Amygdala (tissue), 56 donors: Measurements from ENCODE around the gene MRGPRE.

Source experiments
- DNase-seq, 56 donors: peaks; one replicate each; lab custom pipeline; 2025; lab: John Stamatoyannopoulos, UW

The MRGPRE gene

DNA sequence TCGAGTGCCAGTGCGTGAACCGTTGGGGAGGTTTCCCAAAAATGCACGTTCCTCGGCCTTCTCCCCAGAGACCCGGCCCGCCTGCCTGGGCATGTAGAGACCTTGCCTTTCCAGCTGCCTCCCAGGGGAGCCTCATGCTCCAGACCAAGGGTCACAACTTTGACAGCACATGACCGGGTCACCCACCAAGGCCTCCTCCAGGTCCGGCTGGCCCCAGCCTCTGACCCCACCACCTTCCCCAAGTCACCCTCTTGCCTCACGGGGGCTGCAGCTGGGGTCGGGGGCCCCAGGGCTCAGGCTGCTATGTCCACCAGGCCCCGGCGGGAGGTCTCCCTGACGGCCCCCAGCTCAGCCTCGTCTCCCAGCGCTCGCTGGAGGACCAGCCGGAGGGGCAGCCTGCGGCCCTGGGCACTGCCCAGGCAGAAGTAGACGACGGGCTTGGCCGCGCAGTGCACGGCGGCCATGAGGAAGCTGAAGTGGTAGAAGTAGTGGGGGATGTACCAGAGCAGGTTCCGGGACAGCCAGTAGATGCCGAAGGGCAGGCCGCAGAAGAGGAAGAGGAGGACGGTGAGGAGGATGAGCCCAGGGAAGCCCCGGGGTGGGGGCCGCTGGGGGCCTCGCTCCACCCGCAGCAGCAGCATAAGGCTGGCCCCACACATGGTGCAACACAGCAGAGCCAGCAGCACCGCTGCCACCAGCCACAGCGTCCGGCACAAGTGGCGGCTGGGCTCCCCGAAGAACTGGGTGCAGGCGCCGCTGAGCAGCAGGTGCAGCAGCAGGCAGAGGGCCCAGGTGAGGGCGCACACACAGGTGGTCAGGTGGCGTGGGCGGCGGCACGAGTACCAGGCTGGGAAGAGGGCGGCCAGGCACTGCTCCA, 4.4 kb downstream of the MRGPRE start:
- no peak for DNase-seq

DNA sequence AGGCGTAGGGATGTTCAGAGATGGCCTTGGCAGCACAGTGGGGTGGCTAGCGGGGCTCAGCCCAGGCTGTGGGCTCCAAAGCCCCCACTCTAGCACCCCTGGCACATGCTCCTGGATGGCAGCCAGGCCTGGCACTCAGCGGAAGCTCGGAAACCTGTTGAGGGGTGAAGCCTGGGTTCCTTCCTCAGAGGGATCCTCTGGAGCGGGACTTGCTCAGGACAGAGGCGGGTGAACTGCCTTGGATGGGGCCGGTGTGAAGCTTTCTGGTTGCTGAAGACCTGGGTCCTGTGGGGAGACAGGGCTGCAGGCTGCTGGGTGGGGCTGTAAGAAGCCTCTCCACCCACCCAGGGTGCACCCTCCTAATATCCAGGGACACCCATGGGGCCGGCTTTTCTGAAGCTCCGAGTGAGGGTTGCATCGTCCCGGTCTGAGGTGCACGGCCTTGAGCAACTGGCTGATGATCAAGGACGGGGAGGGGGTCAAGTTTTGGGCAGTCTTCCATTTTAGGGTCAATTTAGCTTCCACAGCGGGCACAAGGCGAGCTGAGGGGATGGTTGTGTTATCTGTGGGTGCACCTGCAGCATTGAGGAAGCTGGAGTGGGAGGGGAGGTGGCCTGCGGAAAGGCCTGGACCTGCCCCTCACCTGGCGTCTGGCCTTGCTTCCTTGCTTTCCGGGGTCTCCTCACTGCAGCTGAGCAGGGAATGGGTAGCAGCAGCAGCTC, 5.2 kb downstream of the MRGPRE start:
- DNase-seq: no peak

DNA sequence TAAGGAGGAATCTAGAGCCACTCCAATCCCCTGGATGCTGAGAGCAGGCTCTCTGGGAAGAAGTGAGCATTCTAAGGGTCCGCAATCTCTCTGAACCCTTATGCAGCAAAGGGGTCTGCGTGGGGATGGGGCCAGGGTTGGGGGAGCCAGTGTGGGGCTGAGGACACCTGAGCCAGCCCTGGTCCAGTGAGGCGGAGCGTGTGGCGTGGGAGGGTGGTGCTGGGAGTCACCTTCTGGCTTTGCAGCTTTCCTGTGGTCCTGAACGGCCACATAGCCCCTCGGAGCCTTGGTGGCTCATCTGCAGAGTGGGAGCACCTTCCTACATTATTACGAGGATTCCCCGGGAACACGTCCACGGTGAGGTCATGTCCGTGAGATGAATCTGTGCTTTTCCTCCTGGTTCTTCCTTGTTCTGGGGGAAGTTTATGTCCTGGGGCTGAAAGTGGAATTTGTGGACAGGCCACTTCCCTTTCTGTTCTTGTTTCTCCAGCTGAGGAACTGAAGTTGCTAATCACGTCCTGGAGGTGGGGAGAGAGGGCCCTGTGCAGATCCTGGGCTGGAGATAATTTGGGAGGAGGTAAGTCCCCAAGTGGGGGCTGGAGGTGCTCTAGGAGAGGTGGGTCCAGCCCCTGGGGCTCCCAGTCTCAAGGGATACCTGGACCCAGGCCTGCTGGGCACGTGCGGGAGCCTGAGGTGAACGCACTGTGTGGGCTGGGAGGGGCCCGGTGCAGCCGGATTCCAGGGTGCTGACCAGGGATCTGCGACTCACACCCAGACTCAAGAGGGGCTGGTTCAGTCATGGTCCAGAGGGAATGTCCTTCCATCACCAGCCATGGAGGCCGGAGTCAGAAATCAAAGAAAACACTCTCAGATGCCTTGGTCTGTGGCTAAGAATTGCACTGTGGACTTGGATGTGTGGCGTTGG, 6.1 kb downstream of the MRGPRE start:
- no peak for DNase-seq

DNA sequence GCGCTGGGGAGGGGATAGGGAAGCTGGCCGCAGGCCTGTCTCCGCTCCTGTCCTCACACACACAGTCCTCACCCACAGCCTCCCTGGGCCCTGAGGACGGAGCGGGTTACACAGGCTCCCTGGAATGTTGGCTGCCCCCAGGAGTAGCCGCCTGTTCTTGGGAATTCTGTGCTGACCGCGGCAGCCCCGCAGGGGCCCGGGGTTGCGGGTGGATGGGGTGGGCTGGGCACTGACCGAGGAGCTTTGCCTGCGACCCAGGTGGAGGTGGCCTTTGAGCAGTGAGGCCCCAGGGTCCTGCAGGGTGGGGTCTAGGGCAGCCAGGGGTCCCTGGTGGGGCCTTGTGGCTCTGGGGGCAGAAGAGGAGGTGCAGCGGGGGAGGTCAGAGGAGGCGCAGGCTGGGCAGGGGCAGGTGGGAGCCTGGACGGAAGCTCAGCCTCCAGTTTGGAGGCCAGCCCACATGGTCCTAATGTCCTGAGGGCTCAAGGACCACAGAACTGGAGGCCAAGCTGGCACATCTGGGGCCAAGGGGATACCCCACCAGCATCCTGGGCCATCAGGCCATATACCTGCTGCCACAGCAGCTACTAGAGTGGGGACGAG, 7.0 kb downstream of the MRGPRE start:
- DNase-seq: no peak

DNA sequence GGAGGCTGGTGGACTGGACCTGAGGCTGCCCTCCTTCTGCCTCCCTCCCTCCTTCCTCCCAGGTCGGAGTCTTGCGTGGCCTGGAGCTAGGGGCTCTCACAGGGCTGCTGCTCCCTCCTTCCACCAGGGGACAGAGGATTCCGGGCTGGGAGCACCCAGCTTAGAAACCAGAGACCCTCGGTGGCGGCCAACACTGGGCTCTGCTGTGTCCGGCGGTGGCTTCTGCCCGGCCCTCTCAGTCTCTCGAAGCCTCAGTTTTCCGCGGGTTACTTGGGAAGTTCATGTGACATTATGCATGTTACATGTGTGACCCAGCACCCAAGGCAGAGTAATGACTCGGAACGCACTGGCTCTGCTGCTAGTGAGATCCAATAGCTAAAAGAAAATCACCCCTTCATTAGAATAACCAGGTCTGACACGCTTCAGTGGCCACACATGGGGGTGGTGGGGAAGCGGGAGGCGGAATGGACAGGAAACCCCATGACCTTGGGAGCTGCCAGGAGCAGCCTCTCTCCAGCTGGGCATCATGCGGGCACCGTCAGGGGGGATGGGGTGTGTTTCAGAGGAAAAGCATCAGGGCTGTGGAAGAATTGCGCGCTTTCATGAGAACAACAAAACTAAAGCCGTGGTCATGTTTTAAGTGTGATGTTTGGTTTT, 7.7 kb downstream of the MRGPRE start:
- no peak for DNase-seq

DNA sequence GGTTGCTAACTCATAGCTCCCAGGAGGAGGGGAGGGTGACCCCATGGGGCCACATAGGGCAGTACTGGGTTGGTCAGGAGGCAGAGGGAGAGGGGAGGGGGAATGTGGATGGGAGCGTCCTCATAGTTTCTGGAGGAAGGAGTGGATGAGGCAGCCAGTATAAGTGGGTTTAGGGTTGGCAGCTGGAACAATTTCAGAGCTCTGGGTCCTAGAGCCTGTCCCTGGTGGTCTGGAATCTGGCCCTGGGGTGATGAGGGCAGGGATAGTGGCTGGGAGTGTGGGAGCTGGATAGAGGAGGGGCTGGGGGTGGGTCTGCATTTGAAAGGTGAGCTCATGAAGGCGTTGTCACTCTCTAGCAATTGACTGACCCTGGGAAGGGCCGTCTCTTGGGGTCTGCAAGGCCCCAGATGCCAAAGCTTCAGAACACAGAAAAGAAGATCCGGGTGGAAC, 8.3 kb downstream of the MRGPRE start:
- no peak for DNase-seq

DNA sequence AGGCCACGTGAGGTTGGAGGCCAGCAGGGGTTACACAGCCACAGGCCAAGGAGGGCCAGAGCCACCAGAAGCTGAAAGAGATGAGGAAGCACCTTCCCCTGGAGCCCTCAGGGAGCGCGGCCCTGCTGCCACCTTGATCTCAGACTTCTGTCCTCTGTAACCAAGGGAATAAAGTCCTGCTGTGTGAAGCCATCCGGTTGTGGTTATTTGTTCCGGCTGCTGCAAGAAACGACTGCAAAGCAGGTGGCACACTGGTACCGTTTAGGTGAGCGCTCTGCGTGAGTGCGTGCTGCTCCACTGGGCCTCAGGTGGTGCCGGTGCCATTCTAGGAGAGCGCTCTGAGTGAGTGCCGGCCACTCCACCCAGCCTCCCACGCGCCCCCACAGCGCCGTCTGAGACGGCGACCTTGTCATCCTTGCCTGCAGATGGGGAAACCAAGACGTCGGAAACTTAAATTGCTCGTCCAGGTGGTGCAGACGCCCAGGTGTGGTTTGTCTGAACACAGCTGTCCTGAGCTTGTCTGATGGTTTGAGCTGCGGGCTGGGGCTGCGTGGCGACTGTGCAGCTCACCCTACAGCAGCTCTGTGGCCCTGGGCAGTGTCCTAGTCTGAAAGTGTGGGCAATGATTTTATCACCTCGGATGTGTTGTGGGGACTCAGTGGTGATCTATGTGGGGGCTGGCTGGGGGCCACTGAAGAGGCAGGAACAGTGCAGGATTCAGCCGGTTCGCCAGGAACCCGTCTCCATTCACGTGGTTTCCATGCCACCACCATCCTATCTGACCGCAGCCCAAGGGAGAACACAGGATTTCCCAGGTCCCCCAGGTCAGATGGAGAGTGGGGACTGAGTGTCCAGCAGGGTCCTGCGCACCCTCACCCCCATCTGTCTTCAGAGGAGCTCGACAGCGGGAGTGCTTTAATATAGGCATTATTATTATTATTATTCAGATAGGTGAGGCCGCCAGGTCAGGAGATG, 9.0 kb downstream of the MRGPRE start:
- DNase-seq: no peak

DNA sequence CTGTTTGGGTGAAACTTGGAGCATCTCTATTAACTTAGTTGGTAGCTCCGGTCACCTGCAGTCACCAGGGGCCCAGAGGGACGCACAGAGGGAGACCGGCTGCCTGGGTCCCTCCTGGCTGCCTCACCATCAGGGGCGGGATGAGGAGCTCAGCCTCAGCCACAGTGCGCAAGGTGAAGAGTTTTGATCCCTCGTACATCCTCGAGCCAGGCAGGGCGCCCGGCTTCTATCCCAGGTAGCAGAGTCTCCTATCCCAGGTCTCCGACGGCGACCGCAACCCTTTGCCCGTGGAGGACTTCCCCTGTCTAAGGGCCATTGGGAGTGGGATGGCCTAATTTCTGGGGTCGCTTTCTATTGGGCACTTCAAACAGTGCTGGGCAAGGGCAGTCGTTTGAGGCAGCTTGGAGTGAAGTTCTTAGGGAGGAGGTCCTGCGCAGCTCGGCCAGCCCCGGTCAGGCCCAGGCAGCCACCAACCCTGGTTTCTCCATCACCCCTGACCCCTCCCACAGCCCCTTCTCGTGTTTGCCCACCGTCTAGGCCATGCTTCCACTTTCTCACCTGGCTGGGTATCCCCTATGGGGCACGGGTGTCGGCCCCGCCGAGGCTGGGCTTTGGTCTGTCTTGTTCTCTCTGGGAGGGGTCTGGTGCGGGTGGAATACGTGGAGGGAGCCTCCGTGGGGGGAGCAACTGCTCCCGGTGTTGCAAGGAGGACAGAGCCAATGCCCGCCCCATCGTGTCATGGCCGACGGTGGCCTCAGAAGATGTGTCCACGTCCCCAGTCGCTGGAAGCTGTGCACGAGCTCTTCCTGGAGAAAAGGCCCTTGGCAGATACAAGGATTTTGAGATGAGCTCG, 10.0 kb downstream of the MRGPRE start:
- DNase-seq: no peak

DNA sequence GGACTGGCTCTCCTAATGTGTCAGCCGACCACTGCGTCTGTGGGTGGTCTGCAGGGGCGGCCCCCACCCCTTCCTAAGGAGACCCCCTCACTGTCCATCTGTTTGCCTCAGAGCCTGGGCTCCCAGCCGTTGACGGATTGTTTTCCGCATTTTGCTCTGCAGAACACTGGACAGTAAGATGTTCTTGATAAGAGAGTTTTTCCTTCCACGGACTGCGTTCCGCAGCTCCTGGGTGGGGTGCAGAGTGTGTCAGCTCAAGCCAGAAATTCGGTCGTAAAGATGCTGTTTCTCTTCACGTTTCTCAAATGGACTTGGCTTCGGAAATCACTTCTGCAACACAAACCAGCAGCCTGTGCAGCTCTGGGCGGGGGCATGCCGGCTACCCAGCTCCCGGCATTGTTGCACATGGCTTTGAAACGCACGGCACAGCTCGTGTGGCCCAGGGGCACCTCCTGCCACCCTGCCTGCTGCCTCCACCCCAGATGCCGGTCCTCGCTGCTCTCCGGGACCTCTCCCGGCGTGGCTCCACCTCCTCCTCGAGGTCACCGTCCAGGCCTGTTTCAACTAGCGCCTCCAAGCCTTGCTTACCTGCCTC, 10.7 kb downstream of the MRGPRE start:
- no peak for DNase-seq

DNA sequence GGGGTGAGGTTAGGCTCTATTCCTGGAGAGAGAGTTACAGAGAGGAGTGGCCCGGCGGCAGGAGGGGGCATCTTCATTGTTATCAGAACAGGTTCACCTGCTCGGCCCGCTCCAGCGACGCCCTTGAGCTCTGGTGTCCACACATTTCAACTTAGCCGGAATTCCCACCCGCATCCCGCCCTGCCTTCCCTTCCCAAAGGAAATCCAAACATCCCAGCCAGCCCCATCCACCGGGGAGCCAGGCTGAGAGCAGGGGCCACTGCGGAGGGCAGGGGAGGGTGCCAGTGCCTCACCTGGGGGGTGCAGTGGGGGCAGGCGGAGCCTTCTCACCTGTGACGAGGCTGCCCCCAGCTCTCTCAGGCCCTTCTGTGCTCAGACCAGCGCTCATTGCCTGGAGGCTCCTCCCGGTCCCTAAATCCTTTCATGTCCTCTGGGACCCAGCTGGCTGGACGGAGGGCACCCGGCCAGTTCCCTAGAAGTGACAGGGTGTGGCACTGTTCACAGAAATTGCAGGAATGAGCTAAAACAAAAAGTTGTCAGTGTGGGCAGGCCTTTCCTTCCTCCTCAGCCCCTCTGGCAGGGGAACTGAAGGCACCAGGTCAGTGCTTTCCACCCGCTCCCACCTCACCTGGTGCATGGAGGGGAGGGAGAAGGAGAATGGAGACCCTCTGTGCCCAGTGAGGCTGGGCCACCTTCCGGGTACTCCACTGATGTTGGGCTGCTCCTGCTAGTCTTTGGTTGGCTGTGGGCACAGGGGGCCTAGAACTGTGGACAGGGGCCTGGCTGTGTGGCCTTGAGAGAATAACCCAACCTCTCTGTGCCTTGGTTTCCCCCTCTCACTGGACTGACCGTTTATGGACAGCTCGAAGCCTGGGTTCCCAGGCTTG, 11.5 kb downstream of the MRGPRE start:
- no peak for DNase-seq

DNA sequence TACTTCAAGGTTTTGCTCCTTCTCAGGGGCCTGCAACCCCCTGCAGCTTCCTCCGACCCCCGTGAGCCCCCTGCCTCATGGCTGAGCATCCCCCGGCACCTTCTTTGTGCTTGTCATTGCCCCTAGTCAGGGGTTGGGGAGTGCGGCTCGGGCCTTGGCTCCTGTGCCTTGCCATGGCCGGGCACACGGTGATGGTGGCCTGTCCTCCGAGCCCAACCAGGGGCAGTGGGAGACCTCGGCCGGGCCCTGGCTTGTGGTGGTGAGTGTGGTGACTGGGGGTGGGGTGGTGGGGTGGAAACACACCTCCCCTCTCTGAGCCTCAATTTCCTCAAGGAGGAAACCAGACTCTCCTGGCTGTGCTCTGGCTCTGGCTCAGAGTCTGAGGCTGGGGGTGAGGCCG, 12.1 kb downstream of the MRGPRE start:
- DNase-seq: no peak

DNA sequence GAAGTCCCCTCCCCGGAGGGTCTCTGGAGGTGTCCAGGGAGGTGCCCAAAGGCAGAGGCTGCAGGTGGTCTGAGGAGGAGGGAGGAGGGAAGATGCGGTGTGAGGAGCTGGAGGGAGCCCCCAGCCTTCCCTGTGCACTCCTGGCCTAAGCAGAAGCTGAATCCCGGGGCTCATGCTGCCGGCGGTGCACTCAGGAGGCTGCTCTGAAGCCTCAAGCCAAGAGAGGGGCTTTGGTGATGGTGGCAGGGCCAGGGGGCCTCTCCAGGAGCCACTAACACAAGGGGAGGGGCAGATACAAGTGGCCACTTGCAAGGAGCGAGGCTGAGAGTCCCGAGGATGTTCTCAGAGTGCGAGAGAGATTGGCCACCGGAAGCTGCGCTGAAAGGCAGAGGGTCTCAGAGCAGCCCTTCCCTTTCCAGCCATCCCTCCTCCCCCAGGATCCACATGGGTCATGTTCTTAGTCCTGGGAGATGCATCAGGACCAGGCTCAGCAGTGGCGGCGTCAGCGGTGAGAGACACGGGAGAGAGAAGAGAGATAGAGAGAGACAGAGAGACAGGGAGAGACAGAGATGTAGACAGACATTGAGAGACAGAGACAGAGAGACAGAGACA, 12.8 kb downstream of the MRGPRE start:
- DNase-seq: no peak

DNA sequence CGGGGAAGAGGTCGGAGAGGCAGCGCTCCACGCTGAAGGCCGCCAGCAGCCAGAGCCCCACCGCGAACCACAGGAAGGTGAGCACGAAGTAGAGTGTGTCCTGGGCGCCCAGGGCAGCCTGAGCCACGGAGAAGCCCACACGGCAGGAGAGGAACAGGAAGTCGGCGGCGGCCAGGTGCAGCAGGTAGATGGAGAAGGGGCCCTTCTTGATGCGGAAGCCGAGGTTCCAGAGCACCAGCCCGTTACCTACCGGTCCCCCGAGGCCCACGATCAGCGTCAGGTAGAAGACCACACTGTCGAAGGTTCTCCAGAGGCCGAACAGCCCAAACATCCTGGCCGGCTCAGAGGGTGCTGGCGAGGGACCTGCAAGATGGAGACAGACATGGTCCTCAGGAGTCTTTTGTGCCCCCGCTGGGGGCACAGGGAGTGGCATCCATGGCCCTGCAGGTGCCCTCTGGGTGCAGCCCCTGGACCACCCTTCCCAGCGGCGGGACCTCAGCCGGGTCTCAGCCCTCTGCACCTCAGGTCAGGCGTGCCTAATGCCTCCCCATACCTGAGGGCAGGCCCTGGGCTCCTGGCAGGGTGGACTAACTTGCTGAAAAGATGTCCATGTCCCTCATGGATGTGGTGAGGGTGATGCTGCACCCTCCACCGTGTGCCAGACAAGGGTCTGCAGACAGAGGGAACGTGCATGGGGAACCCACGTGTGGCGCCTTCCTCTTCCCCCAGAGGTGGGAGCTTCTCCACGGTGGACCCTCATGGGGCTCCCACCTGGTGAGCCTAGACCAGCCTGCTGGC, 13.5 kb downstream of the MRGPRE start, which contains the start of gene MRGPRG:
Gene MRGPRG, minus strand, starts transcription at position 331 of the 798 bp plus-strand sequence. Its CDS starts 0 bp downstream, at position 331.
- DNase-seq: no peak

DNA sequence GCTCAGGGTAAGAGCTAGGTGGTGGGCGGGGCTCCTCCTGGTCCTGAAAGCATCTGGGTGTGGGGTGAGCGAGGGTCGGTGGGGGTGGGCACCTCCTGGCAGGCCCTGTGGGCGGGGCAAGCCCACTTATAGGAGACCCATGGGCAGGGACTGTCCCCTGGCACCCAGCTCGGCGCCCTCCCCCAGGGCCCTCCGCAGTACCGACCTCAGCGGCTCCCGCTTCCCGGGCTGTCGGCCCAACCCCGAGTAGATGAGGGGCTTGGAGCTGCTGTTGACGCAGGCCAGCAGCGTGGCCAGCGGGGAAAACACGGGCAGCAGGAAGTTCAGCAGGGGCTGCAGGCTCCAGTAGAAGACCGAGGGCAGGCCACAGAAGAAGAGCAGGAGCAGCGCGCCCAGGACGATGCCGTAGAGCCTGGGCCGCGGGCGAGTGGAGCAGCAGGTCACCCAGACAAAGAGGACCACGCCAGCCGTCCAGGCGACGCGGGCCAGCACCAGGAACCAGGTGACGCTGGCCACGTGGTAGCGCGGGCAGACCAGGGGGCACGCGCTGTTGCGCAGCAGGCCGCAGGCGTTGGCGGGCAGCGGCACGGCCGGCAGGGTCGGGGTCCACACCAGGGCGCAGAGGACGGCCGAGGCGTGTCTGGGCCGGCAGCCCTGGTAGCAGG, 14.3 kb downstream of the MRGPRE start:
- no peak for DNase-seq
